ENCODE measurements around the gene CACNA1H.

Gene CACNA1H

GRCh38 chr16:1108299-1109252, 44.3 kb upstream of the CACNA1H start:
- TF ChIP-seq CTCF (IDR thresholded peaks at IDR 0.05; ENCODE audit: insufficient read depth, low read length, poor library complexity, severe bottlenecking) (no peak), EZH2phosphoT487 (conservative IDR thresholded peaks at IDR 0.05; ENCODE audit: low read length) (no peak)

GRCh38 chr16:1109648-1110047, 43.3 kb upstream of the CACNA1H start:
- H3K79me2 ChIP-seq (ENCODE audit: insufficient read depth, low read length) = no peaks in the 10 kb centered on the region
- TF ChIP-seq CTCF (IDR thresholded peaks at IDR 0.05; ENCODE audit: insufficient read depth, low read length, poor library complexity, severe bottlenecking) (no peak), EZH2phosphoT487 (conservative IDR thresholded peaks at IDR 0.05; ENCODE audit: low read length) (no peak)
- H4K20me1 ChIP-seq (ENCODE audit: low read depth, low read length) = no peaks in the 10 kb centered on the region
- H3K4me2 ChIP-seq (ENCODE audit: low read depth, low read length, poor library complexity, severe bottlenecking) = no peak overlapping the region
- no peaks in the 10 kb centered on the region for H3K9me3 ChIP-seq (ENCODE audit: insufficient read depth, low read length)
- H2AFZ ChIP-seq (ENCODE audit: low read depth, low read length, severe bottlenecking) = no peak overlapping the region
- H3K27me3 ChIP-seq (ENCODE audit: low read length) = no peaks in the 10 kb centered on the region
- no peak overlapping the region for H3K4me3 ChIP-seq (ENCODE audit: insufficient read depth, low read length, poor library complexity, severe bottlenecking)
- H3K9ac ChIP-seq (ENCODE audit: low read length) = no peak overlapping the region
- no peak overlapping the region for H3K27ac ChIP-seq (ENCODE audit: low read depth, low read length)
- no peaks in the 10 kb centered on the region for H3F3A ChIP-seq (ENCODE audit: insufficient read depth)
- no peaks in the 10 kb centered on the region for H3K9me2 ChIP-seq (replicated peaks; ENCODE audit: insufficient read depth, low read length)
- H3K36me3 ChIP-seq (ENCODE audit: low read length) = no peaks in the 10 kb centered on the region

More at GRCh38 chr16:1108299-1109252, 44.3 kb upstream of the CACNA1H start:
- no peaks in the 10 kb centered on the region for H4K20me1 ChIP-seq (ENCODE audit: low read depth, low read length)
- H3F3A ChIP-seq (ENCODE audit: insufficient read depth) = no peaks in the 10 kb centered on the region
- no peak overlapping the region for H2AFZ ChIP-seq (ENCODE audit: low read depth, low read length, severe bottlenecking)
- no peak overlapping the region for H3K4me2 ChIP-seq (ENCODE audit: low read depth, low read length, poor library complexity, severe bottlenecking)
- no peaks in the 10 kb centered on the region for H3K9me2 ChIP-seq (replicated peaks; ENCODE audit: insufficient read depth, low read length)
- H3K36me3 ChIP-seq (ENCODE audit: low read length) = no peaks in the 10 kb centered on the region
- H3K9ac ChIP-seq (ENCODE audit: low read length) = no peak overlapping the region
- H3K27me3 ChIP-seq (ENCODE audit: low read length) = no peaks in the 10 kb centered on the region
- no peaks in the 10 kb centered on the region for H3K79me2 ChIP-seq (ENCODE audit: insufficient read depth, low read length)
- no peaks in the 10 kb centered on the region for H3K9me3 ChIP-seq (ENCODE audit: insufficient read depth, low read length)
- no peak overlapping the region for H3K27ac ChIP-seq (ENCODE audit: low read depth, low read length)
- no peak overlapping the region for H3K4me3 ChIP-seq (ENCODE audit: insufficient read depth, low read length, poor library complexity, severe bottlenecking)

GRCh38 chr16:1112506-1113184, 40.3 kb upstream of the CACNA1H start:
- H4K20me1 ChIP-seq (ENCODE audit: low read depth, low read length) = no peaks in the 10 kb centered on the region
- no peak overlapping the region for H3K27ac ChIP-seq (ENCODE audit: low read depth, low read length)
- H3K4me2 ChIP-seq (ENCODE audit: low read depth, low read length, poor library complexity, severe bottlenecking) = no peak overlapping the region
- no peak for TF ChIP-seq EZH2phosphoT487 (conservative IDR thresholded peaks at IDR 0.05; ENCODE audit: low read length)
- TF ChIP-seq CTCF (IDR thresholded peaks at IDR 0.05; ENCODE audit: insufficient read depth, low read length, poor library complexity, severe bottlenecking) = no peak
- H3K9me3 ChIP-seq (ENCODE audit: insufficient read depth, low read length) = no peaks in the 10 kb centered on the region
- no peaks in the 10 kb centered on the region for H3K36me3 ChIP-seq (ENCODE audit: low read length)
- no peak overlapping the region for H3K4me3 ChIP-seq (ENCODE audit: insufficient read depth, low read length, poor library complexity, severe bottlenecking)
- H3K9me2 ChIP-seq (replicated peaks; ENCODE audit: insufficient read depth, low read length) = no peaks in the 10 kb centered on the region
- H3K79me2 ChIP-seq (ENCODE audit: insufficient read depth, low read length) = no peaks in the 10 kb centered on the region
- no peaks in the 10 kb centered on the region for H3K27me3 ChIP-seq (ENCODE audit: low read length)
- no peak overlapping the region for H3K9ac ChIP-seq (ENCODE audit: low read length)
- no peak overlapping the region for H2AFZ ChIP-seq (ENCODE audit: low read depth, low read length, severe bottlenecking)
- no peaks in the 10 kb centered on the region for H3F3A ChIP-seq (ENCODE audit: insufficient read depth)

Measured in SU-DHL-6 (cell line).